ENCODE results near the gene ADCY9.

The ADCY9 gene

DNA sequence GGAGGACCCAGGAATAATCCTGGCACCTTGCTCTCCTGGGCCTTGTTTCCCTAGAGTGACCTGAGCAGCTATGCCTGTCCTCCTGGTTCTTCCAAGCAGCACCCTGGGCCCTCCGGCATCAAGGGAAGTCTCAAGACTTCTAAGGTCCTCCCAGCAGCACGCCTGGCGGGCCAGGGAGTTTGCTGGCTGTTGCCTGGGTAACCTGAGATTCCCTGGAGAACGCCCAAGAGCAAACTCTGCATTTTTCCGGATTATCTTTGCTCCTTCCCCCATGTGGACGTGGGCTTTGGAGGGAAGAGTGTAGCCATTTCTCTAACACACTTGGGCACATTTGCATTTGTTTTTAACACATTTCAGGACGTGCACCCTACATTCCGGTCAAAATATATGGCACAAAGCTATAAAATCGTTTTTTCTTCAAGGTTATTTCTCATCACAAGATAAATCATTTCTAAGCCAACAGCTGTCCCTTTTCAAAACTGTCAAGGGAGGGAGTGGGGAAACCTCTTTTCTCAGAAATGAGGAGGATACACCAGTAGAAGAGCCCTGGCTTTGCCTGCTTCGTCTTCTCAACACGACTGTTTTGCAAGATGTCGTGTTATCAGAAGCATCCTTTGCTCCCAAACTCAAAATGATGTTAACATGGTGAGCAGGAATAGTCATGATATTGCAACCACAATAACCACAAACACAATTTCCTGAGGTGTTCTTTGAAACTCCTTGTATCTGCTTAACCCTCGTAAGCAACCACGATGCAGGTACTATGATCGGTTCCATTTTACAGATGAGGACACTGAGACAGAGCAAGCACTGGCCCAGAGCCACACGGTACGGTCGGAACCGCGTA lies 116.5 kb downstream of the ADCY9 start (continued):
- TF ChIP-seq MEIS1 (CRISPR knock-in tag; IDR thresholded peaks at IDR 0.05; ENCODE audit: borderline replicate concordance) (no peak), SETDB1 (IDR thresholded peaks at IDR 0.05; ENCODE audit: insufficient read length, low read length) (no peak), ZNF600 (tag by site-specific recombination; IDR thresholded peaks at IDR 0.05) (no peak), ZBTB8A (tag by site-specific recombination; IDR thresholded peaks at IDR 0.05) (no peak), ZNF266 (tag by site-specific recombination; IDR thresholded peaks at IDR 0.05; ENCODE audit: low read depth) (no peak), ZNF560 (tag by site-specific recombination; IDR thresholded peaks at IDR 0.05; ENCODE audit: borderline replicate concordance) (no peak), ZSCAN16 (tag by site-specific recombination; IDR thresholded peaks at IDR 0.05) (no peak), ZNF10 (tag by site-specific recombination; IDR thresholded peaks at IDR 0.05) (no peak), ZBTB20 (tag by site-specific recombination; IDR thresholded peaks at IDR 0.05) (peak; percentile 72), ZEB2 (tag by site-specific recombination; IDR thresholded peaks at IDR 0.05) (no peak)
- TF ChIP-seq, protein P1, sequence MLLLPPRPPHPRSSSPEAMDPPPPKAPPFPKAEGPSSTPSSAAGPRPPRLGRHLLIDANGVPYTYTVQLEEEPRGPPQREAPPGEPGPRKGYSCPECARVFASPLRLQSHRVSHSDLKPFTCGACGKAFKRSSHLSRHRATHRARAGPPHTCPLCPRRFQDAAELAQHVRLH (tag by site-specific recombination; IDR thresholded peaks at IDR 0.05), result no peak

DNA sequence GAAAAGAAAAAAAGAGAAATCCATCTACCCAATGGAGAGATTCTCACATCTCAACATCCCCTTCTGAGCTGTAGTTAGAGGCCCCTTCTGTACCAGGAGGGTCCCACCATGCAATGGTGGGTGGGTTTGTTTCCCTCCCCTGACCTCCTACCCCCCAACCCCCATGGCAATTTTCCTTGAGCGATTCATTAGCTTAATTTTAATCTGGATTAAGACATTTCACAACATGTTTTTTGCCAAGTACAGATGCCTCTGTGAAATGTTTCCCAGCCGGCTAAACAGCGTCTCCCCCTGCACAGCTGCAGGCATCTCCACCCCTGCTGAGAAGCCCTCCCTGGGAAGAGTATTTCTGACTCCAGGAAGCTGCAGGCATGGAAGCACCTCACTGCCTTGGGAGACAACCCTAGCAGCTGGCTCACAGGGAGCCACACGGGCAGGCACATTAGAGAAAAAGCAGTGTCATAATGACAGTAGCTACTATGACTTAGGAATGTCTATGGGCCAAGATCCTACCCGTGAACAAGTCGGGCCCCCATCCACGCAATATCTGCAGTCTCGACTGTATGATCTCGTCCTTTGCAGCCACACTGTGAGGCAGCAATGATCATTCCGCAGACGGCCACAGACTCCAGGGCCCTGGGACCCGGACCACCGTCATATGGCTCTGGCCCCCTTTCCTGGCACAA lies 117.3 kb downstream of the ADCY9 start:
- H3K27ac ChIP-seq (ENCODE audit: extremely low read depth, low read depth, low read length), result no peak overlapping the region
- no peaks in the 10 kb centered on the region for H3K9me3 ChIP-seq (ENCODE audit: control insufficient read depth, insufficient read depth, low read depth, low read length)
- CTCF ChIA-PET, result interaction anchor here (0.8 to 1.4 kb wide), 4 partner anchors 16 to 404 kb away, joined by 3 to 7 read pairs (median 3); no protein-coding TSS in a partner anchor
- peaks cover 5% of the 10 kb centered on the region for H3K4me1 ChIP-seq (ENCODE audit: control insufficient read depth, insufficient read depth, low read length)
- H3K36me3 ChIP-seq (ENCODE audit: control insufficient read depth in 2 of 2, insufficient read depth in 1 of 2, low read length in 2 of 2), result no peaks in the 10 kb centered on the region
- POLR2A ChIA-PET, result interaction anchor here (0.9 kb wide), 1 partner anchor 11 kb away, joined by 4 read pairs; no protein-coding TSS in a partner anchor
- no peak overlapping the region for H3K4me3 ChIP-seq (ENCODE audit: low read depth, low read length)
- TF ChIP-seq ZBTB21 (tag by site-specific recombination; IDR thresholded peaks at IDR 0.05) (peak; percentile 54; the same call in 1 of the 2 replicates), ZBTB20 (tag by site-specific recombination; IDR thresholded peaks at IDR 0.05) (peak; percentile 95), ZNF2 (tag by site-specific recombination; IDR thresholded peaks at IDR 0.05) (0 out of 2 replicates have a peak, but pooled peaks have one; percentile 19), TRIM28 (IDR thresholded peaks at IDR 0.05; ENCODE audit: borderline replicate concordance, low read length) (0 out of 2 replicates have a peak, but pooled peaks have one; percentile 28), ZEB2 (tag by site-specific recombination; IDR thresholded peaks at IDR 0.05) (peak; percentile 47; the same call in 1 of the 2 replicates), ZNF660 (tag by site-specific recombination; IDR thresholded peaks at IDR 0.05) (0 out of 2 replicates have a peak, but pooled peaks have one; percentile 11), KLF9 (tag by site-specific recombination; IDR thresholded peaks at IDR 0.05; ENCODE audit: low read depth) (no peak), ZFP37 (tag by site-specific recombination; IDR thresholded peaks at IDR 0.05) (0 out of 2 replicates have a peak, but pooled peaks have one; percentile 48), ZNF629 (tag by site-specific recombination; IDR thresholded peaks at IDR 0.05) (peak; percentile 71), ZBTB17 (tag by site-specific recombination; IDR thresholded peaks at IDR 0.05) (peak; percentile 92), ZIC2 (tag by site-specific recombination; IDR thresholded peaks at IDR 0.05) (peak; percentile 91), GLIS1 (tag by site-specific recombination; IDR thresholded peaks at IDR 0.05) (peak; percentile 92), ZNF558 (tag by site-specific recombination; IDR thresholded peaks at IDR 0.05) (0 out of 2 replicates have a peak, but pooled peaks have one; percentile 27), ZBTB8A (tag by site-specific recombination; IDR thresholded peaks at IDR 0.05) (0 out of 2 replicates have a peak, but pooled peaks have one; percentile 6), ZNF561 (tag by site-specific recombination; IDR thresholded peaks at IDR 0.05; ENCODE audit: borderline replicate concordance) (no peak), KLF10 (tag by site-specific recombination; IDR thresholded peaks at IDR 0.05) (0 out of 2 replicates have a peak, but pooled peaks have one; percentile 26), MYNN (tag by site-specific recombination; IDR thresholded peaks at IDR 0.05; ENCODE audit: borderline replicate concordance) (no peak), ZNF341 (tag by site-specific recombination; IDR thresholded peaks at IDR 0.05; ENCODE audit: low read depth) (peak; percentile 72; the same call in 1 of the 2 replicates)
- TF ChIP-seq, protein P2, sequence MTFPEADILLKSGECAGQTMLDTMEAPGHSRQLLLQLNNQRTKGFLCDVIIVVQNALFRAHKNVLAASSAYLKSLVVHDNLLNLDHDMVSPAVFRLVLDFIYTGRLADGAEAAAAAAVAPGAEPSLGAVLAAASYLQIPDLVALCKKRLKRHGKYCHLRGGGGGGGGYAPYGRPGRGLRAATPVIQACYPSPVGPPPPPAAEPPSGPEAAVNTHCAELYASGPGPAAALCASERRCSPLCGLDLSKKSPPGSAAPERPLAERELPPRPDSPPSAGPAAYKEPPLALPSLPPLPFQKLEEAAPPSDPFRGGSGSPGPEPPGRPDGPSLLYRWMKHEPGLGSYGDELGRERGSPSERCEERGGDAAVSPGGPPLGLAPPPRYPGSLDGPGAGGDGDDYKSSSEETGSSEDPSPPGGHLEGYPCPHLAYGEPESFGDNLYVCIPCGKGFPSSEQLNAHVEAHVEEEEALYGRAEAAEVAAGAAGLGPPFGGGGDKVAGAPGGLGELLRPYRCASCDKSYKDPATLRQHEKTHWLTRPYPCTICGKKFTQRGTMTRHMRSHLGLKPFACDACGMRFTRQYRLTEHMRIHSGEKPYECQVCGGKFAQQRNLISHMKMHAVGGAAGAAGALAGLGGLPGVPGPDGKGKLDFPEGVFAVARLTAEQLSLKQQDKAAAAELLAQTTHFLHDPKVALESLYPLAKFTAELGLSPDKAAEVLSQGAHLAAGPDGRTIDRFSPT (tag by site-specific recombination; IDR thresholded peaks at IDR 0.05), result peak; percentile 48
- TF ChIP-seq, protein P3, sequence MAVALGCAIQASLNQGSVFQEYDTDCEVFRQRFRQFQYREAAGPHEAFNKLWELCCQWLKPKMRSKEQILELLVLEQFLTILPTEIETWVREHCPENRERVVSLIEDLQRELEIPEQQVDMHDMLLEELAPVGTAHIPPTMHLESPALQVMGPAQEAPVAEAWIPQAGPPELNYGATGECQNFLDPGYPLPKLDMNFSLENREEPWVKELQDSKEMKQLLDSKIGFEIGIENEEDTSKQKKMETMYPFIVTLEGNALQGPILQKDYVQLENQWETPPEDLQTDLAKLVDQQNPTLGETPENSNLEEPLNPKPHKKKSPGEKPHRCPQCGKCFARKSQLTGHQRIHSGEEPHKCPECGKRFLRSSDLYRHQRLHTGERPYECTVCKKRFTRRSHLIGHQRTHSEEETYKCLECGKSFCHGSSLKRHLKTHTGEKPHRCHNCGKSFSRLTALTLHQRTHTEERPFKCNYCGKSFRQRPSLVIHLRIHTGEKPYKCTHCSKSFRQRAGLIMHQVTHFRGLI (tag by site-specific recombination; IDR thresholded peaks at IDR 0.05), result no peak
- TF ChIP-seq, protein P4, sequence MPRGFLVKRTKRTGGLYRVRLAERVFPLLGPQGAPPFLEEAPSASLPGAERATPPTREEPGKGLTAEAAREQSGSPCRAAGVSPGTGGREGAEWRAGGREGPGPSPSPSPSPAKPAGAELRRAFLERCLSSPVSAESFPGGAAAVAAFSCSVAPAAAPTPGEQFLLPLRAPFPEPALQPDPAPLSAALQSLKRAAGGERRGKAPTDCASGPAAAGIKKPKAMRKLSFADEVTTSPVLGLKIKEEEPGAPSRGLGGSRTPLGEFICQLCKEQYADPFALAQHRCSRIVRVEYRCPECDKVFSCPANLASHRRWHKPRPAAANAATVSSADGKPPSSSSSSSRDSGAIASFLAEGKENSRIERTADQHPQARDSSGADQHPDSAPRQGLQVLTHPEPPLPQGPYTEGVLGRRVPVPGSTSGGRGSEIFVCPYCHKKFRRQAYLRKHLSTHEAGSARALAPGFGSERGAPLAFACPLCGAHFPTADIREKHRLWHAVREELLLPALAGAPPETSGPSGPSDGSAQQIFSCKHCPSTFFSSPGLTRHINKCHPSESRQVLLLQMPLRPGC (tag by site-specific recombination; IDR thresholded peaks at IDR 0.05), result no peak
